NCI-H774 (cell line): Measurements from ENCODE around the gene PLIN3.
"Not testable (repeated sequence)": the region's sequence is repeated elsewhere in the genome, so short reads cannot be mapped to it uniquely, and the experiment has no call there.

Experiments
- DNase-seq: peaks from one replicate; lab custom pipeline; 2025; lab: John Stamatoyannopoulos, UW

Gene PLIN3

DNA sequence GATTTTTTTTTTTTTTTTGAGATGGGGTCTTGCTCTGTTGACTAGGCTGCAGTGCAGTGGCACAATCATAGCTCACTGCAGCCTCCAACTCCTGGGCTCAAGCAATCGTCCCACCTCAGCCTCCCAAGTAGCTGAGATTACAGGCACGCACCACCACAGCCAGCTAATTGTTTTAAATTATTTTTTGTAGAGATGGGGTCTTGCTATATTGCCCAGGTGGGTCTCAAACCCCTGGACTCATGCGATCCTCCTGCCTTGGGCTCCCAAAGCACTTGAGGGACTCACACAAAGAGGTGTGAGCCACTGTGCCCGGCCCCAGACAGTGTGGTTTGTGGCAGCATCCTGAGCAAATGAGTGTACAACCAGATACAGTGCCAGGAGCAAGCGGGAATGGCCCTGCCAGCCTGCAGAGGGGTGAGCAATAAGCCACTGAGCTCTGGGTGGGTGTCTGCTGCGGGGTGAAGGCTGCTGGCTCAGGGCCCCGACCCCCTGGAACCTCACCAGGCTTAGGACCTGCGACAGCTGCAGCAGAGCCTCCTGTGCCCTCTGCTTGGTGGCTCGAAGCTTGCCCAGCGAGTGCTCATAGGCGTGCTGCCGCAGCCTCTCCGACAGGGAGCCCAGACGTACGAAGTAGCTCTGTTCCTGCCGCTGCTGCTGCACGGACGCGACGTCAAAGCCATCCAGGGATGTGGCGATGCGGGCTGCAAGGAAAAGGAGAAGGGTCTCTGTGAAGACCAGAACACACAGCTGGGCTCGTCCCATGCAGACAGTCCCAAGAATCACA lies 20.1 kb downstream of the PLIN3 start:
- DNase-seq, result no peak

DNA sequence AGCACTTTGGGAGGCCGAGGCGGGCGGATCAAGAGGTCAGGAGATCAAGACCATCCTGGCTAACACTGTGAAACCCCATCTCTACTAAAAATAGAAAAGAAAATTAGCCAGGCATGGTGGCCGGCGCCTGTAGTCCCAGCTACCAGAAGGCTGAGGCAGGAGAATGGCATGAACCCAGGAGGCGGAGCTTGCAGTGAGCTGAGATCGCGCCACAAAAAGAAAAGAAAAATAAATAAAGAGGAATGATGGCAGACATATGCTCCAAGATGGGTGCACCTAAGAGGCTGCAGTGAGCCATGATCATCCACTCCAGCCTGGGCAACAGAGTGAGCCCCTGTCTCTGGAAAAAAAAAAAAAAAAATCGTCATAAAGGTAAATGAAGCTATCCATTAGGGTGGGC lies 21.5 kb downstream of the PLIN3 start:
- not testable (repeated sequence) for DNase-seq

DNA sequence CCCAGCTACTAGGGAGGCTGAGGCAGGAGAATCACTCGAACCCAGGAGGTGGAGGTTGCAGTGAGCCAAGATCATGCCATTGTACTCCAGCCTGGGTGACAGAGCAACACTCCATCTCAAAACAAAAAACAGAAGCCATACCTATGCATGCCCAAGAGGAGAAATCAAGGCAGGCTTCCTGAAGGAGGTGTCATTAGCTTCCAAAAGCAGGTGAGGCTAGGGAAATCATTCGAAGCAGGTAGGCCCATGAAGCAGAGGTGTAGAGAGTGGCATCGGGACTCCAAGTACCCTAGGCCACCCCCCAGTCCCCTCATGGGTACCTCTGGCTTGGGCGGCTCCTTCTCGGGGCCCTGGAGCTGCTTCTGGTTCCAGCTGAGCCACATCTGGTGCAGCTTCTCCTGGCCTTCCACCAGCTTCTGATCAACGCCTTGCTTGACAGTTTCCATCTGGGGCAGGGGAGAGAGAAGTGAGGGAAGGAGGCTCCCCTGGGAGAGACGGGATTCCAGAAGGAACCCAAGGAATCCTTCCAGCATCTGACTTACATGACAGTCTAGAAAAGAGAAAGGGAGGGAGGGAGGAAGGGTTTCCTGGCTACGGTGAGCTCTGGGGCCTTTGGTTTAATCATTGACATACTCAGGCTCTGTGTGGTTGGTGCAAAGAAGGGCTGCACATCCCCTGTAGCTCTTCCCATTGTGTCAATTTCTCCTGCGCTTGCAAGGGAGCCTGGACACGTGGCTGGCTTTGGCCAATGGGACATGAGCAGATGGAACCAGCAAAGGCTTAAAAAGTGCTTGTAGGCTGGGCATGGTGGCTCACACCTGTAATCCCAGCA lies 22.9 kb downstream of the PLIN3 start:
- DNase-seq, result no peak

DNA sequence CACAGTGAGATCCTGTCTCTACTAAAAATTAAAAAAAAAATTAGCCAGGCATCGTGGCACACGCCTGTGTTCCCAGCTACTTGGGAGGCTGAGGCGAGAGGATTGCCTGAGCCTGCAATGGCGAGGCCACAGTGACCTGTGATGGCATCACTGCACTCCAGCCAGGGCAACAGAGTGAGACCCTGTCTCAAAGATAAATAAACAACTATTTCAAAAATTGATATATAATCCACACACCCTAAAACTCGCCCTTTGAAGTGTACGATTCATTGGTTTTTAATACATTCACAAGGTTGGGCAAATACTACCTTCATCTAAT lies 23.9 kb downstream of the PLIN3 start:
- DNase-seq, result no peak

- DNase-seq, result no peak
These were observed 28.3 kb downstream of the PLIN3 start for GRCh38 chr19:4839192-4839591.

DNA sequence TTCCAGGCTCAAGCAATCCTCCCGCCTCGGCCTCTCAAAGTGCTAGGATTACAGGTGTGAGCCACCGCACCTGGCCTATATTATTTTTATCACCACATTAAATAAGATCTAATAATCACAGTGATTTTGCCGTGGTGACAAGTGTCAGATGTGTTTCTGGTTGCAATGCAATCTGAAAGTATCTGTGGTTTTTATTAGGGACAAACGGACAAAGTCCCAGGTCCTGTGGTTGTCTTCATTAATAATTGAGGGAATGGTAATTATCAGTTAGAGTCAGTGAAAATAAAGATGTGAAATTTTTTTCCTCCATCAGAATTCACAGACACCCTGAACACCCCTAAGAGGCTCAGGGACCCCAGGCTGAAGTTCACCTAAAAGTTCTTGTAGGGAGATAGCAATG lies 34.7 kb downstream of the PLIN3 start:
- no peak for DNase-seq

GRCh38 chr19:4831979-4832340 lies 35.5 kb downstream of the PLIN3 start:
- not testable (repeated sequence) for DNase-seq

DNA sequence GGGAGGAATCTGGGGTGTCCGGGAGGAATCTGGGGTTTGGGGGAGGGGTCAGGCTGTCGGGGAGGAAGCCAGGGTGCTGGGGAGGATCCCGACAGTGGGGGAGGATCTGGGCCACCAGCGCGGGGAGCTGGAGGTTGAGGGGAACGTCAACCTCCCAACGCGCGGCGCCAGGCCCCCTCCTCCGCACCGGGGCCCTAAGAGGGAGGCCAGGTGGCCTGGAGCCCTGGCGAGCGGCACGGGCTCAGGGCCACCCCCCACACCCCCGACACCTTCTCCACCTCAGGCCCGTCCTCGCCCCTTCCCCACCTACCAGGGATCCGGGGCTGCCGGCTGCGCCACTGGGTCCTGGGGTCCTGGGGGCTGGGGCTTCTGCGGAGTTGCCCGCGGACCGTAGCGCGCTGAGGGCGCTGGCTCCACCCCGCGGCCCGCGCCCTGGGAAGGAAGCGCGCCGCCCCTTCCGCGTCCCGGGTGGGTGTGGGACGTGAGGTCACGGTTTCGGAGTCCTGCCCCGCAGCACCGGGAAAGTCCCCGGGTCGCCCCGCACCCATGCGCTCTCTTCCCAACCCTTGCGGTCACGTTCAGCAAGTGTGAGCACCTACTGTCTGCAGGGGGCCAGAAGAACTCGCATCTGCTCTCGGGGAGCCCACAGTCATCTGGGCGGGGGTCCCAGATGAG lies 36.0 kb downstream of the PLIN3 start, which contains the start of gene TICAM1:
TSS of gene TICAM1 (minus strand) at position 409 of the 675 bp plus-strand sequence. CDS start 13,335 bp downstream, outside the sequence.
- DNase-seq, result peak; percentile 3

- DNase-seq, result no peak
These were observed 36.6 kb downstream of the PLIN3 start for GRCh38 chr19:4830768-4831265.

- DNase-seq, result no peak
These were observed 37.1 kb downstream of the PLIN3 start for GRCh38 chr19:4830332-4830731.

DNA sequence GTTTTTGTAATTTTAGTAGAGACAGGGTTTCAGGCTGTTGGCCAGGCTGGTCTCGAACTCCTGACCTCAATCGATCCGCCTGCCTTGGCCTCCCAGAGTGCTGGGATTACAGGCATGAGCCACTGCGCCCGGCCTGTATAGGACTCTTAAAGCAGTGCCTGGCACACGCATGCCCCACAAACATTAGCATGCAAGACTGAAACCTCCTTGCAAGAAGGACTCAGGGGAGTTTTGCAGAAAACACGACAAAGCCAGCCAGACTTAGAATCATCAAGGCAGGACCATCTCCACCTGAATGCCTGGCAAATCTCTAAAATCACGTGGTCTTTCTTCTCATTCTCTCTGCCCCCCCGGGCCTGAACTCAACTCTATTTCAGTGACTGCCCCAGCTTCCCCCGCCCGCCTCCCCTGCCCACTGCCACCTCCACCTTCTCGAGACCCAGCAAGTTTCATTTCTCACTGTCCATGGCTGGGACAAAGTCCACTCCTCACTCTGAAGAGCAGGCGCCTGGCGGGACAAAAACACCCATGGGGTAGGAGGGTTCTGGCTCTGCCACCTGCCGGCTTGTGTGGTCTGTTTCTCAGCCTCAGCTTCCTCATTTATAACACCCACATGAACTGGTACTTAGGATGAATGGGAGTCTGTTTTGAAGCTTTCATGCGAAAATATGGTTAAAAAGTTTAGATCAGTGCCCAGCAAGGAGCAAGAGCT lies 38.3 kb downstream of the PLIN3 start:
- no peak for DNase-seq

DNA sequence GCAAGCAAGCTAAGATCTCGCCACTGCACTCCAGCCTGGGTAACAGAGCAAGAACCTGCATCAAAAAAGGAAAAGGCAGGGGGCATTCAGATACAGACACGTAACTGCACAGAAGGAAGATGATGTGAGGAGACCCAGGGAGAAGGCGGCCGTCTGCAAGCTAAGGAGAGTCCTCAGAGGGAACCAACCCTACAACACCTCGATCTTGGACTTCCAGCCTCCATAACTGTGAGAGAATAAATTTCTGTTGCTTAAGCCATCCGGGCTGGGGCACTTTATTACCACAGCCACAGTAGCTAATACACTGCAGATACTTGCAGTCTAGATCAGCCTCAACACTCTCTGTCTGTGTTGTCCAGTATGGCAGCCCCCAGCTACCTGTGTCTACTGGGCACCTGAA lies 43.9 kb downstream of the PLIN3 start:
- no peak for DNase-seq

DNA sequence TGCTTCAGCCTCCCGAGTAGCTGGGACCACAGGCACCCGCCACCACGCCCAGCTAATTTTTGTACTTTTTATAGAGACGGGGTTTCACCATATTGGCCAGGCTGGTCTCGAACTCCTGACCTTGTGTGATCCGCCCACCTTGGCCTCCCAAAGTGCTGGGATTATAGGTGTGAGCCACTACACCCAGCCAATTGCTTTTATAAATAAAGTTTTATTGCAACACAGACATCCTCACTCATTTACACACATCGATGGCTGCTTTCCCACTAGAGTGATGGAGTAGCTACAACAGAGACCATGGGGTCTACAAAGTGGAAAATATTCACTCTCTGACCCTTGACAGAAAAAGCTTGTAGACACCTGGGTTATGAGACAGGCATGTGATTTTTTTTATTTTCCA lies 45.1 kb downstream of the PLIN3 start:
- DNase-seq, result not testable (repeated sequence)

DNA sequence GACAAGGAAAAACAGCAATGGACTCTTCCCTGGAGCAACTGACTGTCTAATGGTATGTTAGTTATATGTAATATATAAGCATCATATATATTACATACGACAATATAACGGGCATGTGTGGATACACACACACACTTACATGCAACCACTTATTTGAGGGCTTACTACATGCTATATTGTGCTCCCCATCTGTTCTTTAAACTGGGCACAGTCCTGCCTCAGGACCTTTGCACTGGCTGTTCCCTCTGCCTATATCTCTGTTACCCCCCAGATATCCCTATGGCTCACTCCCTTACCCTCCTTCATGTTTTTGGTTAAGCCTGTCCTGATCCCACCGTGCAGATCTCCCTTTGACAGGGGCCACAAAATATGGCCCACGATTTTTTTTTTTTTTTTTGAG lies 46.2 kb downstream of the PLIN3 start:
- DNase-seq, result no peak

- DNase-seq, result no peak
These were observed 49.8 kb downstream of the PLIN3 start for GRCh38 chr19:4817467-4818277.

GRCh38 chr19:4816950-4817278 lies 50.6 kb downstream of the PLIN3 start:
- no peak for DNase-seq

GRCh38 chr19:4816202-4816949 lies 51.1 kb downstream of the PLIN3 start:
- DNase-seq, result no peak

DNA sequence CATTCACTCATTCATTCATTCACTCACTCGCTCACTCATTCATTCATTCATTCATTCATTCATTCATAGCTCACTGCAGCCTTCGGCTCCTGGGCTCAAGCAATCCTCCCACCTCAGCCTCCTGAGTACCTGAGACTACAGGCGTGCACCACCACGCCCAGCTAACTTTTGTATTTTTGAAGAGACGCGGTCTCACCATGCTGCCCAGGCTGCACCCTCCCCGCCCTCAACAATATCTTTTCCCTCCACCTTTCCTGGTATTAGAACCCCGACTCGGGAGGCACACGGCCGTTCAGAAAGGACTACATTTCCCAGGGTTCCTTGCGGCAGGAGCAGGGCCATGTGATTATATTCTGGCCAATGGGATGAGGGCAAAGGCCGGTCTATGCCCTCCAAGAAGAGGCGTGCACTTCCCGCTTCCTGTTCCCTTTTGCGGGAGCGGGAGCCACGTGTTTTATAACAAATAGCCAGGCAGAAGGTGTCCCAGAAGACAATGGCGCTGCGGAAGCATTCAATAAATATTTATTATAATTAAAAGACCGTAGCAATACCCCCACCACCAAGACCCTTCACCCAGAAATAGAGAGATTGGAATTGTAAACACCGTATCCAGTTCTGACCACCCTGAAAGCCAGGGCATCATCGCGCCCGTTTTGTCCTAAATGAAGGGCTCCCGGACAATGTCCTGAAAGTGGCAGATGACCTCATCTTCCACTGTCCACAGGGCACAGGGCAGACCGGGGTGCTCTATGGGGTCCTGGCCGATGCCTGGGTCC lies 51.9 kb downstream of the PLIN3 start:
- peak; percentile 92 for DNase-seq

GRCh38 chr19:4814625-4815425 lies 52.6 kb downstream of the PLIN3 start:
- DNase-seq, result no peak
